Colon (tissue), 2 donors: ENCODE results near the gene PITX2.

Experiments
- FAIRE-seq: peaks from 2 replicates; lab custom pipeline; 2012; peaks lifted over from hg19 to GRCh38; lab: Jason Lieb, UNC
- donor health status: control.
- donor health status: control.

The PITX2 gene

DNA sequence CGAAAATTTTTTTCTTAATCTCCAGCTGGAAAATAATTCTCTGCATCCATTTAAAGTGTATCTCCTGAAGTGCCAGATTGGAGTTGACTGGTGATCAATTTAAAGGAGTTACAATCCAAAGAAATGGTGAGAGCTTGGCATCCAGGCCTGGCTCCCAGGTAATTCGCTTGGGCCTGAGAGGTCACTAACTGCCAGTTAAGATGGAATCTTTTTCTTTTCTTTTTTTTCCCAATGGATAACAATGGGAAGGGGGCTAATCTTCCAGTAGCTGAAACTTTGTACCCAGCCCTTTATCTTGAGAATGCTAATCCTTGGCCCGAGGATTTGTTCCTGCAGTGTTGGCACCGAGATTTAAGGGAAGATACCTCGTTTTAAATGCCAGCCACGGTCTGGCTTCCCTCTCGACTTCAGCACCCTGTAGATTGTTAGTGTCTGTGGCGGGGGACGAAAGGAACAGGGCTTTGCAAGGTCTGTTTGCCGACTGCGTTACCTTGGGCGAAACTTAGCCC lies 13.3 kb upstream of the PITX2 start:
- no peak for FAIRE-seq

DNA sequence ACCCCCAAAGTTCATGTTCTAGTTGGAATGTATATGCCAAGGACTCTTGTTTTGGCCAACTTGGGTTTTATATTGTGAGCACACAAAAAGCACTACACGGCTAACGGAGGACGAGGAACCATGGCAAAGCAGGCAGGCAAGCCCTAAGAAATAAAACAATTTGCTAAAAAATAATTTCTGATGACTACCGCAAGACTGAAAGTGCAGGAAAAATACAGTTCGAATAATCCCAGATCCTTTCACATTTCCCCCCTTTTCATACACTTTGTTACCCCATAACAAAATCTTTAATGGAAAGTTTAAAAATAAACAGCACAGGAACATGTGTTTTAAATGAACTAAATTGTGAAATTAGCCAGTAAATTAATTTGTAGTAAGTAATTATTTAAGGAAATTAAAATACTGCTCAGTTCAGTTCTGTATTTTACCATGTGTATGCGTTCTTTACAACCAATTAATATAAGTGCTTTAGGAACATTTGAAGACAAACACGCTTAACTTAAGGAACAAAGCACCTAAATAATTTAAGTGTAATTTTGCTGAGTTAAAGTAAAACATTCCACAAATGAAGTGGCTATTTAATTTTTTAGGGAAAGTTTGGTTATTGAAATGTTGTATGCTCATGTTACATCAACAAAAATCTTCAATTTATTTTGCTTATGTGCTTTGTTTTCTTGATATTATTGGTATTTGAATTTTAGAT lies 12.4 kb upstream of the PITX2 start:
- FAIRE-seq: no peak

DNA sequence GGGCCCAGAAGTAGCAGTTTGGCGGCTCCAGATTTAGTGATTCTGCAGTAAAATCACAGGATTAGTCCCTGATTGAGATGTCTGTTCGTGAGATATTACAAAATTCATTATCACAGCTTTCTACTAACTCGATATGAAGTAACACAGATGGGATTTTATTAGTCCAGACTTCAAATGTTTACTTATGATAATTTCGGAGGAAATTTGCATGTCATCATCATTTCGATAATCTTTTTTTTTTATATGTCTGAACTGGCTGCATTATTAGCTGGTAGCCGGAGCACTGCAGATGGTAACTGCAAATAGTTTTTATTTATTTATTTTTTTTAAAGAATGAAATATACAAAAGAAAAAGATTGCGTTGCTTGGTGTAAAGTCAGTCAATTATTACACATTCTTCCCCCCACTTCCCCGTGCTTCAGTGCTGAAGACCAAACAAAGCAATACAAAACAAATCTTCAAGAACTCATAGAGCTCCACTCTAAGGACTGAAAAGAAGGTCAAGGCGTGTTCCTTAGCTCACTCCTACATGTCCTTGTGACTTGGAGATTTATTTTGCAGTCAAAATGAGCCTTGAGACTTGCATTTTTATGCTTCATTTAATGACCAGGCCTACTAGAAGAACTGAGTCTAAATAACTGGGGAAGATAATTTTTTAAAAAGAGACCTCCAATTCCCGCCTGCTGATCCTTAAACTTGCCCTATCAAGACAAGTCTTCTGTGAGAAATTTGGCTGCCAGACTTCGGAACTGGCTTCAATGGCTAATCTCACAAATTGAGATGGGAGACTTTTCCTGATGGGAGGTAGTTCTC lies 11.7 kb upstream of the PITX2 start:
- no peak for FAIRE-seq

DNA sequence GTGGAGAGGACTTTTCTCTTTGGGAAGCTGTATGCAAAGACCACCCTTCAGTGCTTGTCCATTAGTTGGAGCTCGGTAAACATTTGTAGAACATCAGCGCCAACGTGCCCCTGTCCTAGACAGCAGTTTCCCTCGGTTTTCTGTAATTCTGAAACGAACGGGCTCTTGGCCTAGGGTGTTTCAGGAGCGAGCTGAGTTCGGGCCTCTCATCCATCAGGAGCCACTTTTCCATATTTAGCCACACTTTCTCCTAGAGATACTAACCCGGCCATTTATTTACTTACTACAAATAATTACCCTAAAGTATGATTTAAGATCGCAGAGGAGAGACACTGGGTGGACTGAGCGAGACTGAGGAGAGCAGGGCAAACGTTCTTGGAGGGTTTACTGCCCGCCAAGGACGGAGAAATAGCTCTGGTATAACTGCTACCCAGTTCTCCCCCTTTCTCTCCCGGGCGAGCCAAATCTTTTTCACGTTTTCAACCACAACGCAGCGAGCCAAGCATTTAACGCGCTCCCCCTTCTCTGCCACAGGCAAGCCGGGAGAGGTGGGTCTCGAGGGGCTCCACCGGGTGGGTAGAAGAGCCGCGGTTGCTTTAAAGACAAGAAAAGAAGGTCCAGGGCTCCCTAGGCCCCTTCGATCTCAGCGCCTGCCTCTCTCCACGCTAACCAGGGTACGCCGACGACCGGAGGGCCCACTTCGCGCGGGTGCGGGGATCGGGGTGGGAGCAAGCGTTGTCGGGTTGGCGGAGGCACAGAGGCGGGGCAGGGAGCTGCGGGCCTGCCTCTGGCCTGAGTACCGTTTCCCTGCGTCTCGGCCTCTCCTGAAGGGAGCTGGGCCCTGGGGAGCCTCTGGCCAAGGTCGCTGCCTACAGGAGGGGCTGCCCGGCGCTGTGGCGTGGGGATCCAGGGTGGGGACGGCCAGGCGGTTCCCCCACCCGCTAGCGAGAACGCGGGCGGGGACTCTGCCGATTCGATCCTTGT lies 10.8 kb upstream of the PITX2 start:
- no peak for FAIRE-seq

DNA sequence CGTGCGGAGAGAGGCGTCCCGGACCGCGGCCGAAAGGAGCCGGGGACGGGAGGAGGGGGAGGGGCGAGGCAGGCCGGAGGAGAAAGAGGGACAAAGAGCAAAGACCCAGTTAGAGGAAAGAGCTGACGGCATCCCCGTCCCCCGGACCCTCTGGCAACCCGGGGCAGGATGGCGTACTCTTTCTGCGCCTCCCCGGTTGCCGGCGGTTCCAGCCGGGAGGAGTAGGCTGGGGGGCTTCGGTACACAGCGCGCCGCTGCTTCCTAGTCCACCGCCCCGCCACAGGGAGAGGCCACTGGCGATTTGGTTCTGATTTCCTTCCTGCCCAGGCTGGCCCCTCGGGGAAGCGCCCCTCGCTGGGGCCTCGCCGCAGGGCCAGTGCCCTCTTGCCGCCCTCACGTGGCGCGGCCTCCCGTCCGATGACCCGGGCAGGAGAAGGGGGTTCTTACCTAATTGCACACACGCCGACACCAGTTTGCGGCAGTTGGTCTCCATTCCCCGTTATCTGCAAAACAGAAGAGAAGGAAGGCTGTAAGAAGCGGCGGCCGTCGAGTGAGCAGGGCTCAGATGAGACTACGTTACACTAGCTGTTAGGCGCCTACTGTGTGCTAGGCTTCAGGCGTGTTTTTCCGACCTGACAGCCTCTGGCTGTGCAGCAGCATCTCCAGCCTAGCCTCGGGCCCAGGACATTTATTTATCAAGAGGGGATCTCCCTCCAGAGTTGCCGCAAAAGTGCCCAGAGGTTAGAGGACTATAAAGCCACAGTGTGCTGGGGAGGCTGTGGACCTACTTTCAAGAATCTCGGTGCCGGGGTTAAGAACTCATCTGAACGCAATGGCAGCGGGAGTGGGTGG lies 9.9 kb upstream of the PITX2 start:
- no peak for FAIRE-seq

DNA sequence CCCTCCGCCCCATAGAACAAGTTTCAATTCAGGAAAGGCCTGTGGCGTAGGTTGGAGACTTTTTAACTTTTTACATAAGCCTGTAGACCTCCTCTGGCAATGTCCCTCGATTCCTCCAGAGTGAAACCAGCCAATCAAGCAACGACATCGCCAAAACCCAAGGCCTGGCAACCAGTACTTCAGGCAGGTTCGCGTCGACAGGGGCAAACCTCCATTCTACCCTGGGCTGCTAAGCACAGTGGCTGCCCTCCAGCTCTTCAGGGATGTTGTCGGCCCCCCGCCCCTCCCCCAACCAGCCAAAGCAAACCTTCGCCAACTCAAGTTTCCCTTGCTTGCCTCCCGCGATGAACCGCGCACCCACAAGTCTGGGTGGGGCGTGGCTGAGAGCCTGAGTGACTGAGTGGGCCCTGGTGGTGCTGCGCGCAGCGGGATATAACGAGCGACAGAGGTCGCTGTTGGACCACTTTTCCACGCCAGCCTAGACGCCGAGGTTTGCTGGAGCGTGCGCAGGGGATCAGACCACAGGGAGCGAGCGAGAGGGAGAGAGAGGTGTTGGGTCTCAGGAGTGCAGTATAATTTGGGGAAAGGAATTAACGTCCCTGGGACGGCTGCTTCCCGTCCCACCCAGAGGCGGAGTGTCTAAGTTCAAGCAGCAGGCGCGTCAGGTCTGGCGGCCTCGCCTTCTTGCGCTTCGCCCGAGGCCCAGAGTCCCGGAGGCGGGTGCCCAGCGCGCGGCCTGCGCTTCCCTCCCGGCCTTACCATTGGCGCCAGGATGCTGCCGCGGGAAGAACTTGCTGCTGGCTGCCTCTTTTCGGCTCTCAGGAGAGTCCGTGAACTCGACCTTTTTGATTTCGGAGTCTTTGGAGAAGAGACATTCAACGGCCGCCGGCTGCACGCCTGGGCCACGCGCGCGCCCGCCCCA lies 9.0 kb upstream of the PITX2 start:
- no peak for FAIRE-seq

DNA sequence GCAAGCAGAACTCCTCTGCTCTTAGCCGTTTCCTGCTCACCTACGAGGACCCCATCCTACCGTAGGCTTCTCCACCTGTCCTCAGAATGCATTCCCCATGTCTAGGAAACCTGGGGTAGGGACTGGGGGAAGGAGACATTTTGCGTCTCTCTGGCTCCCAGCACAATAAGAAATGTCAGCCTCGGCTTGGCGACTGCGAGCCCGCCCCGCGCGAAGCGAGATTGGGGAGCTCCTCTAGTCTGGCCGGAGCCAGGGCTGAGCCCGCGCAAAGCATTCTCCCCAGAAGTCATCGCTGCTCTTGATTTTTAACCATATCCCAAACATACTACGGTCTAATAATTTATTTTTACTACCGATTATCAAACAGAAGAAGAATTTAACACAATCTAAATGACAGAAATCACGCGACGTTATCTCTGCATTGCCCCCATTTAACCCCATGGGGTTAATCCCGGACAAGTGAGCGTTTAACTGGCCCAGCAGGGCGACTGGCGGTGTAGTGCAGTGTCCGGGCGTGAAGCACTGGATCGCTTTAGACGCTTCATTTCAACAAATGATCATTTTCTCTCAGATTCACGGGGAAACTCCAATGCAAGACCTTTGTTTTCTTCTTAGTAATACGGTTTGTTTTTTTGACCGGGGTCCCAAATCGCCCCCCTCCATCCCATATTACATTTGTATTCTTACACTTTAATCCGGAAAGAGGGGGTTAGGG lies 8.0 kb upstream of the PITX2 start:
- no peak for FAIRE-seq

DNA sequence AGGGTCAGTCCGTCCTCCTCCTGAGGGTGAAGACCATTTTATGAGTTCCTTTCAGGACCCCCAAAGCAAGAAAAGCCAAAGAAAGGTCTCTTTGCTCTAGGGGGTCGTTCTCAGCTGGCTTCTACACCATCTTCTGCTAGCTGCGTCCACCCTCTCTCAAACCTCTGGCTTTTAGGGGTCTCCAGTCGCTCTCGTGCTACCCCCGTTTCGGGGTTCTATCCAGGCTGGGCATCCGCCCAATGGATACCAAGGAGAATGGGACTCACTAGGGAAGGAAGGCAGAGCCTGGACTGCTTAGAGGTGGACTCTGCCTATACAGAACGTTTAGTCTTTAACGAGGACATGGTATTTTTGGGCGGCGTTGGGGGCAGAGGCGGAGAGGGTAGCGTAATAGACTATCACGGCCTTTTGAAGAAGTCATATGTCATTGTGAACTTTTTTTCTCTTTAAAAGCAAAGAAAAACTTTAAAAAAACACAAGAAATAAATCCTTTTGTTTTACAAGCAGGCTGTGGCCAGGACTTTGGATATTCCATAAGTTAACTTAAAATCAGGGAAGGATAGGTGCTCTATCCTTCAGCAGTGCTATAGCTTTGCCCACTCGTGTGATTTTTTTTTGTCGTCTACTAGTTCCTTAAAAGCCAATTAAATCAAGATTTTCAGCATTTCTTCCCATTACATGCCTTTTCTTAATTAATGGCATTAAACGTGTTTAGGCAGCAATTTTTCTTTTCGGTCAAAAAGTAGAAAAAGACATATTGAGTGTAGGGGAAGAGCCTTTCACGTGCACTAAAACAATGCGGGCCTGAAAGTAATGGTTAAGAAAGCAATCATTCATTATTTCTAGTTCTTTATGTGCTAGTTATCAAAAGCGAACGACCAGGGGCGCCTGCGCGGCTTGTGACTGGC lies 7.2 kb upstream of the PITX2 start:
- no peak for FAIRE-seq

DNA sequence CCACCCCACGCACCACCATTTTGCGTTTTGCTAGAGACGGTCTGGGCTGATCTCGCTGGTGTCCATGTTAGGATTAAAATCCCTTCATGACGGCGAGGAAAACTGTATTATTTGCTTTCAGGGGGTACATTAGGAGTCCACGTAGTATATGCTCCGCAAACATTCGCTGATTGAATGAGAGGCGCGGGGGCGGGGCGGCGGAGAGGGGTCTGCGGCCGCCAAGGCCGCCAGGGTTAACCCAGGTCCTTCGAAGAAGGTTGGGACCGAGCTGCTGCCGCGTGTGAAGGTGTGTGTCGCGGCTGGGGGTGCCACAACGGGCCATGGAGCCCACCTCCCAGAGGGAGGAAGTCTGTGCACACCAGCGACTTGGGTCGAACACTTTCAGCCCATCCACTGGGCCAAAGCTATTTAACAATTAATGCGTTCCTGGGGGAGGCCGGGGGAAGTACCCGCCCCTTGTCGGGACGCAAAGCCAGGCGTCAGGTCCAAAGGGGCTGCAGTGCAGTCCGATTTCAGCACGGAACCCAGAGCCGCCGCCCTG lies 6.4 kb upstream of the PITX2 start:
- FAIRE-seq: no peak

DNA sequence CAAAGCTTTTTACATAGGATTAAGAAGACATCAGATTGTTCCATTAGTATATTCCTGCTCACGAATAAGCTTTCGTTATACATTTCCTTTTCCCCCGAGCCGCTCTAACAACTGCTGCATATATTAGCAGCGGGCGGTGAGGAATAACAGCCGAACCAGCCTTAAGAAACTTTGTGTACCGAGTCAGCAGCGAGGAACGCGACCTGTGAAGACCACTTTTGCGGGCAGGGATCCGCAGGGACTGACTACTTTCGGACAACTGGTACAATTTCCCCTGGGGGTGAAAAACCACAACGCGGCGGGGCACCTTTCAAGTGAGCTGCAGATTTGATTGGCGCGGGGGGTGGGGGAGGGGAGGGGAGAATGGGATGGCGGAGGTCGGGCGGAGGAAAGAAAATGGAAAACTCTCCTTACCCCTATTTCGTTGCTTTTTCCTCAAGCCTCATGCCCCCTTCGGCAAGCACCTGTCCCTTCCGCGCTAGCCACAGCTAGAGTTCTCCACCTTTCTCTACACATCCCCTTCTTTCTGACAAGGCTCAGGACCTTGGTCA lies 5.9 kb upstream of the PITX2 start:
- FAIRE-seq: no peak

DNA sequence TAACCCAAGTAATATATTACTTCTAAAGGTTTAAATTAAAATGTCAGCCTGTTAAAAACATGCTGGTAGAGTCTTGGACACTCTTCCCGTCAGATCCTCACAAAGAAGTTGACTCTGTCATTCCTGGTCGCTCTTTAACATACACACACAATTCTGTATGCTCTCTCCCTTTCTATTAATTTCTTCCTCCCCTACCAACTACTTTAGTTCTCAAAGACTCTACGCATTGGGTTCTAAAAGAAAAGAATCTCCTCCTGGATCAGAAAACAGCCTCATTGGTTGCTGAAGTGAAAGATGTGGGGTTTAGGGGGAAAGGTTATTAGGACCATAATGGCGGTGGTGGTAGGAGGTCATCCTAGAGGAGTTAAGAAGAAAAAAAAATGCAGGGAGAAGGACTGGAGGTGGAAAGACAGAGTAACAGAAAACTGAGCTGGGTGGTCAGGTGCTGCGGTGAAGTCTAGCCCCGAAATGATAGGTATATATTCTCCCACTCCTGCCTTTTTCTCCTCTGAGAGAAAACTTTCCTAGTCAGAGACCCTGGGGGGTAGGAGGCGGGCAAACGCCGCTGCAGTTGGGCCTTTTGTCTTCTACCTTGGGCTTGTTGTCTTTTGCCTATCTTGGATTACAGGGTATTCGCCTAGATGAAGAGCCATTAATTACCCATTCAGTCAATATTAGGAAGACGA lies 5.2 kb upstream of the PITX2 start:
- FAIRE-seq: no peak

DNA sequence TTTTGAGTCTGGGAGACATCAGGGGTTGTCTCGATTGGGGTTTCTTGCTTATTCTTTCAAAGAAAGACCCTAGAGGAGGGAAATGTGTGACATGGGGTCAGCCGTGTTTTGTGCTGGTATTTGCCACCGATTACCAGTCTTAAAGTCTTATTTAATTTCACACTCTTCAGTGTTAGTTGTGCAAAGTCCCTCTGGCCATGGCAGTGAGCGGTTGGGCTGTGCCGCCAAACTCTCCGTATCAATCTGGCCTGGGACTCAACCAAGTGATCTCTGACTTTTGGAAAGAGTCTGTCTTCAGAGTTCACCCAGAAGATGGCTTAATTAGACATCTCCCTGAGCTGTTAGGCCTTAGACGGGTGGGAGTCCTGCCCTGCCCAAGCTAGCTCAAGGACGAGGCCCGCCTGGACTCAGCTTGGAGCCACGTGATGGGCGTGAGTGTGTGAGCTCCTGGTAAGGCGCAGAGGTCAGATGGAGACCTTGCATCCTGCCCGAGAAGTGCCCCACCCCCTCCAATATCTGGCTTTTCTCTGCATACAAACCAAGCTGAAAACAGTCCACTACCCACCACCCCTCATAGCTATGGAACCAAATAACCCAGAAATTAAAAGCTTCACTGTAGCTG lies 3.8 kb upstream of the PITX2 start:
- FAIRE-seq: no peak

DNA sequence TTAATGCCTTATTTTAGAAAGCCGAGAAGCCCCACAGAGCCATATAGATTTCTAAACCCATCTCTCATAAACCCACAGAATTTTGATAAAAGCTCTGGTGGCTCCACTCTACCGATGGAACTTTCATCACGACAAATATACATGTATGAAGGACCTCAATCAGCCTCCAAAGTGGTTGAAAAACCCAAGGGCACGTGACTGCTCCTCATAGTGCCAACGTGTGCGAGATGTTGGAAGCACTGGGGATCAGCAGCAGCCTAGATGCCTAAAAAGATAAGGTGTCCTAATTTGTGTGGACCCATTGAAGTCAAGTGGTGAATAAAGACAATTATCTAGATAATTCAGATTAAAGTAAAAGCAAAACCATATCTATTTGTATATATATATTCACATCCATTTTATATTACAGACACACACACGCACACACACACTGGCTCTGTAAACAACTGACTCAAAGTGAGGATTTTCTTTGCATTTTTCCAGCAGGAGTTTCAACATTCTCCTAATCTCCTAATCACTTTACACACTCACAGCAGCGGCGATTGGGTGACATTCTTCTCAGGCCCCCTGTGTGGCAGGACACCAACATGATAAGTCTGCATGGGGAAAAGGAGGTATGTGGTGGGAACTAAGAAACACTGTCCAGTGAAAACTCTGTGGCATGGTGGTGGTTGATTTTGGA lies 2.8 kb upstream of the PITX2 start:
- no peak for FAIRE-seq

DNA sequence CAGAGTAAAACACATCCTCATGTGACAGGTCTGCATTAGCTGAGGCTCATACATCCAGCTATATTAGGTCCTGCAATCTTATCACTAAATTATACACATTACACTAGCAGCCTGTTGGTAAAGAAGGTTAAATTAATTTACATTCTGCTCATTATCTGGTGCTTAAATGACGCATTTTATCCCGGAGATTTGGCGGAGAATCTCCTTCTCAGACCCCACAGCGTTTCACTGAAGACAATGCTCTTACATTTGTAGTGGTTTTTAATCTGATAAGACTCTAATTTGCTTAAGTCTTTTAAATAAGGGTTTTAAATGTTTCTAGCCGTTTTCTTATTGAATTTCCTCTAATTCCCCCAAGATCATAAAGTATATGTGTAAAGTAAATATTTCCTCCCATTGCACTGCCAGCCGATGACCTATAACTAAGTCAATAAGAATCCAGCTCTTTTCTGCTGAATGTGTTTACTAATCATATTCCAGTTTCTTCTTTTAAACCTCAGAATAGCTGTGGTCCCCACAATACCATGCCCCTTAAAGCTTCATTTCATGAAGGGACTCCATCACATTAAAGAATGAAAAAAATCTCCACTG lies 2.1 kb upstream of the PITX2 start:
- no peak for FAIRE-seq

DNA sequence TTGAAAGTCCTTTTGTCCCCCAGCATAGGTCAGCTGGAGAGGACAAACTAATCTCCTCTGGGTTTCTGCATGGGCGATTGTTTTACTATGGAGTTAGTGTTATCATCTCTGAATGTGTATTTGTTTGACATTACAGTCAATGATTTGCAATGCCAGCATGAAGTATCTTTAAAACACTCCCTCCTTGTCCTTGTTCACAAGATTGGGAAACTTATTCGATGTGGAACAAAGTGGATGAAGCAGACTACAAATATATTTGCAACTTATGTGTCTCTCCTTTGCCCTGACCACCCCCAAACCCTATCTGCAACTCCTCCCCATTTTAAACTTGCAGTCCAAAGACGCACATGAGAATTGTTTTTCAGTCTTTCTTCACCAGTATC lies 1.5 kb upstream of the PITX2 start:
- no peak for FAIRE-seq
